ENCODE results near the gene CREG2. TPM values are rescaled to one million over a fixed set of nuclear protein-coding genes. Genes with fewer than 3 reads are reported as not detected.

Gene CREG2
- total and polyA plus RNA-seq, 10 donors = 0.17 TPM; not detected in 9

- no peaks in the 10 kb centered on the region for H3K27me3 ChIP-seq (replicated peaks in 1 of 7)
- no peaks in the 10 kb centered on the region for H3K9me3 ChIP-seq
- intact Hi-C loops (cut with DNase I; ENCODE audit: low total_unique reads) = loop anchor here (5.0 kb wide), 1 partner anchor 490 kb away; no protein-coding TSS in a partner anchor
- no peak for DNase-seq
- H3K36me3 ChIP-seq = no peaks in the 10 kb centered on the region
- no peak overlapping the region for H3K27ac ChIP-seq
- TF ChIP-seq CTCF (IDR thresholded peaks at IDR 0.05 in 8 of 11, conservative IDR thresholded peaks at IDR 0.05 in 3 of 11) = no peak
- no peak for TF ChIP-seq POLR2AphosphoS5 (IDR thresholded peaks at IDR 0.05)
- TF ChIP-seq POLR2A (IDR thresholded peaks at IDR 0.05) = no peak
- peaks cover 0 to 29% (median 14%) of the 10 kb centered on the region in 6 donors for H3K4me1 ChIP-seq
- H3K4me3 ChIP-seq = peak overlapping the region in 1 of 8 donors; percentile 4
- WGBS, 5 donors = 88 to 96% (median 90%) methylated on average over 15 of the region's 15 CpGs
Observed at GRCh38 chr2:101342625-101343008, 44.7 kb downstream of the CREG2 start.

- DNase-seq = peak; percentile 91
- 54 to 63% (median 57%) methylated on average over 21 of the region's 21 CpGs for WGBS, 5 donors
- no peaks in the 10 kb centered on the region for H3K36me3 ChIP-seq
- peak overlapping the region in 1 of 8 donors; percentile 23 for H3K27ac ChIP-seq
- no peaks in the 10 kb centered on the region for H3K9me3 ChIP-seq
- H3K4me3 ChIP-seq = peak overlapping the region in 1 of 8 donors; percentile 4
- intact Hi-C loops (cut with DNase I; ENCODE audit: low total_unique reads) = loop anchor here (5.0 kb wide), 1 partner anchor 490 kb away; no protein-coding TSS in a partner anchor
- TF ChIP-seq POLR2AphosphoS5 (IDR thresholded peaks at IDR 0.05) = peak in 1 of 3 donors; percentile 55
- TF ChIP-seq POLR2A (IDR thresholded peaks at IDR 0.05) = no peak
- peak; percentile 70 to 92 (median 86) for TF ChIP-seq CTCF (IDR thresholded peaks at IDR 0.05 in 8 of 11, conservative IDR thresholded peaks at IDR 0.05 in 3 of 11)
- H3K4me1 ChIP-seq = peaks cover 0 to 29% (median 14%) of the 10 kb centered on the region in 6 donors
- no peaks in the 10 kb centered on the region for H3K27me3 ChIP-seq (replicated peaks in 1 of 7)
Observed at GRCh38 chr2:101341901-101342624, 45.2 kb downstream of the CREG2 start.

DNA sequence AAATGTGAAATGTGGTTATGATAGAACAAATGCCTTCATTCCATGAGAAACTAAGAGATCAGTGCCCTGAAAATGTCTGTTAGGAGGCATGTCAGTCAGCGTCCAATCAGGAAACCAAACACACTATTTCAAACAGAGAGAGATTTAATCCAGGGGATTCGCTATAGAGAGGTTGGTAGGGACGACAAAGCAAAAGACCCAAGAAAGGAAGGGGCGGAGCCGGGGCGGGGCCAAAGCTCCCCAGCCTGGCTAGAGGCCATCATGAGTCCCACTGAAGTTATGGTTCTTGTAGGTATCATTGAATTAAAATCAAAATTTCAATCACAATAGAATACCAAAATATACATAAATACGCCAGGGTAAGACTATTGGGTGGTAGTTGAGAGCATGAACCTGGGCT is 45.9 kb downstream of the CREG2 start:
- intact Hi-C loops (cut with DNase I; ENCODE audit: low total_unique reads) = loop anchor here (5.0 kb wide), 1 partner anchor 491 kb away; no protein-coding TSS in a partner anchor
- DNase-seq = no peak

More for the DNA sequence above, 45.9 kb downstream of the CREG2 start:
- peaks cover 0 to 29% (median 14%) of the 10 kb centered on the region in 6 donors for H3K4me1 ChIP-seq
- no peak overlapping the region for H3K4me3 ChIP-seq
- 72 to 87% (median 80%) methylated on average over 7 of the region's 7 CpGs for WGBS, 5 donors
- no peaks in the 10 kb centered on the region for H3K9me3 ChIP-seq
- H3K27ac ChIP-seq = peak overlapping the region in 1 of 8 donors; percentile 23
- no peaks in the 10 kb centered on the region for H3K36me3 ChIP-seq
- no peak for TF ChIP-seq POLR2A (IDR thresholded peaks at IDR 0.05)
- TF ChIP-seq POLR2AphosphoS5 (IDR thresholded peaks at IDR 0.05) = no peak
- no peak for TF ChIP-seq CTCF (IDR thresholded peaks at IDR 0.05 in 8 of 11, conservative IDR thresholded peaks at IDR 0.05 in 3 of 11)
- H3K27me3 ChIP-seq (replicated peaks in 1 of 7) = no peaks in the 10 kb centered on the region

All from spleen (tissue), 11 donors.